Lower lobe of right lung (tissue), 2 donors: ENCODE measurements around the gene B4GAT1. TPM values are rescaled to one million over a fixed set of nuclear protein-coding genes. Genes with fewer than 3 reads are reported as not detected.

Source experiments
- ATAC-seq, 2 donors: fragments of 200-7000 bp; cut with Tn5 transposase; one replicate each; pipeline ENCODE4 v1.9.1; 2020 to 2022; ENCODE audit warnings: mild to moderate bottlenecking in 2 of 2, moderate library complexity in 2 of 2
- DNase-seq: peaks from one replicate; pipeline ENCODE4 v3.0.0-alpha.2; 2020
- H3K27ac ChIP-seq: fragments of 200-600 bp; one replicate; pipeline ENCODE4 v1.8.0; 2022
- H3K27me3 ChIP-seq: fragments of 200-600 bp; one replicate; pipeline ENCODE4 v1.8.0; 2022; ENCODE audit warnings: low read depth
- H3K36me3 ChIP-seq: fragments of 200-600 bp; one replicate; pipeline ENCODE4 v1.8.0; 2022; ENCODE audit warnings: mild to moderate bottlenecking
- H3K4me1 ChIP-seq: fragments of 200-600 bp; one replicate; pipeline ENCODE4 v1.8.0; 2022
- H3K4me3 ChIP-seq: fragments of 200-600 bp; one replicate; pipeline ENCODE4 v1.8.0; 2022; ENCODE audit warnings: mild to moderate bottlenecking
- H3K9me3 ChIP-seq: fragments of 200-600 bp; one replicate; pipeline ENCODE4 v1.8.0; 2022
- CTCF ChIP-seq: fragments of 200-600 bp; IDR thresholded peaks from one replicate; pipeline ENCODE4 v1.8.0; 2022; ENCODE audit warnings: antibody characterized with exemption, mild to moderate bottlenecking
- intact Hi-C: fragments of 100-400 bp; cut with DNase I; formaldehyde crosslinking; loops from one replicate; pipeline ENCODE4 v1.11.0; 2022
- total RNA-seq: library from RNA; stranded (reverse); fragmentation: NEBNext Ultra II Directional; extraction: Animal tissue kit (Norgen Biotek cat#: 25700); gene quantifications from one replicate; pipeline ENCODE4 v1.2.1, GENCODE V29; 2021
- donor health status: DM: no; HTN: yes; CAD: no; lungs with severe emphysema.

B4GAT1 gene
- total RNA-seq, 1 donor from 2014 or later = 22.6 TPM

GRCh38 chr11:66317723-66318599, 29.5 kb downstream of the B4GAT1 start:
- TF ChIP-seq CTCF = no peak
- peak; percentile 18 to 39 for ATAC-seq
- DNase-seq = no peak
- Histone ChIP-seq H3K9me3 (no peaks in the 10 kb centered on the region), H3K4me1 (peaks cover 42% of the 10 kb centered on the region), H3K36me3 (no peaks in the 10 kb centered on the region), H3K27me3 (peaks cover 5% of the 10 kb centered on the region), H3K4me3 (no peak overlapping the region), H3K27ac (peak overlapping the region; percentile 65)
- intact Hi-C loops = no loop called here

GRCh38 chr11:66317322-66317722, 30.1 kb downstream of the B4GAT1 start:
- ATAC-seq (no peak), DNase-seq (no peak)
- H3K27ac ChIP-seq = peak overlapping the region; percentile 65
- H3K9me3 ChIP-seq = no peaks in the 10 kb centered on the region
- TF ChIP-seq CTCF = no peak
- H3K4me3 ChIP-seq = peak overlapping the region; percentile 59
- H3K36me3 ChIP-seq = no peaks in the 10 kb centered on the region
- intact Hi-C loops = no loop called here
- H3K4me1 ChIP-seq = peaks cover 44% of the 10 kb centered on the region
- peaks cover 5% of the 10 kb centered on the region for H3K27me3 ChIP-seq

- no peak for TF ChIP-seq CTCF
- Histone ChIP-seq H3K36me3 (no peaks in the 10 kb centered on the region), H3K4me1 (peaks cover 44% of the 10 kb centered on the region), H3K27me3 (peaks cover 5% of the 10 kb centered on the region), H3K27ac (peak within 1 kb of the TSS; percentile 65), H3K4me3 (peak within 1 kb of the TSS; percentile 59), H3K9me3 (no peaks in the 10 kb centered on the region)
- ATAC-seq = no peak
- no peak for DNase-seq
- intact Hi-C loops = no loop called here
Measured at GRCh38 chr11:66316849-66317251, 30.6 kb downstream of the B4GAT1 start, which contains the start of gene CD248. TSS of gene CD248 (minus strand) at chr11:66317044. CDS start at chr11:66317027, 17 bp downstream.

GRCh38 chr11:66315921-66316811, 31.3 kb downstream of the B4GAT1 start:
- ATAC-seq (no peak), DNase-seq (no peak)
- Histone ChIP-seq H3K4me3 (peak overlapping the region; percentile 59), H3K36me3 (no peaks in the 10 kb centered on the region), H3K27ac (peak overlapping the region; percentile 65), H3K27me3 (peaks cover 5% of the 10 kb centered on the region), H3K4me1 (peaks cover 44% of the 10 kb centered on the region), H3K9me3 (no peaks in the 10 kb centered on the region)
- TF ChIP-seq CTCF = no peak
- intact Hi-C loops = no loop called here

GRCh38 chr11:66315498-66315885, 31.9 kb downstream of the B4GAT1 start:
- intact Hi-C loops = no loop called here
- Histone ChIP-seq H3K9me3 (no peaks in the 10 kb centered on the region), H3K4me1 (peaks cover 44% of the 10 kb centered on the region), H3K27ac (peak overlapping the region; percentile 65), H3K36me3 (no peaks in the 10 kb centered on the region), H3K4me3 (peak overlapping the region; percentile 59), H3K27me3 (peaks cover 5% of the 10 kb centered on the region)
- DNase-seq (no peak), ATAC-seq (no peak)
- no peak for TF ChIP-seq CTCF
